Stimulated activated naive CD4-positive, alpha-beta T cell (primary cell): Measurements from ENCODE around the gene CRYZ.
"Not testable (repeated sequence)": the region's sequence is repeated elsewhere in the genome, so short reads cannot be mapped to it uniquely, and the experiment has no call there.

Experiments
- DNase-seq, 6 experiments: peaks; one replicate each; lab custom pipeline; 2025; lab: John Stamatoyannopoulos, UW

CRYZ gene

DNA sequence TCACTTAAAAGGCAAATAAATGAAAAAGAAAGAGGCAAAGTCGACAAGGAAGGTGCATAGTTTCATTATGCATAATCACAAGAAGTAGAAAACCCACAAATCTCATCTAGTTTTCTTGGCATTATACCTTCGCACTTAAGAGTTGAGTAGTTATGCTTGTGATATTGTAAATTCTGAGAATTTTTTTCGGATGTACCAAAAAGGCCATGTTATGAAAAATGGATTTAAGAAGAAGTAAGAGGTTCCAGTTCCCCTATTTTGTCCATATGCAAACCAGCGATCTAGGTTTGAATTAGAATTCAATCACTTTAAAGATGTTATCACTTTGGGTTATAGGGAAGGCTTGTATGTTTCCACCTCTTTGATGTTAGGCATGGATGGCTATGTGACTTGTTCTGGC, 51.4 kb downstream of the CRYZ start:
- DNase-seq: no peak

DNA sequence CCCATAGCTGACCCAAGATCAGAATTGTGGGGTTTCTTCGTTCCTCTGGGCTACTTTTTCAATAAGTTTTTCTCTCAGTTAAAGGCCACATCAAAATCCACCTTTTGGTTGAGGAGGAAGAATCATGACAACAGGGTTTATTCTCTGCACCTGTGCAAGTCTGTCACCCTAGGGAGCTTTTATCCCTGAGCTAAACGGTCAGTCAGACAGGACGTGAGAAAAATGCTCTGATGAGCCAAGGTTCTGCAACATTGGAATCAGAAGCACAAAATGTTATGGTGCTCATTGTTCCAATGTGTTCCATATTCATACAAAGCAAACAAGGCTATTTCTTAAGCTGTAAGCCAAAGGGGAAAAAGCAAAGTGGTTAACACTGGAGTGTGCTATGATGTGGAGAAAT, 51.8 kb downstream of the CRYZ start:
- DNase-seq: no peak

DNA sequence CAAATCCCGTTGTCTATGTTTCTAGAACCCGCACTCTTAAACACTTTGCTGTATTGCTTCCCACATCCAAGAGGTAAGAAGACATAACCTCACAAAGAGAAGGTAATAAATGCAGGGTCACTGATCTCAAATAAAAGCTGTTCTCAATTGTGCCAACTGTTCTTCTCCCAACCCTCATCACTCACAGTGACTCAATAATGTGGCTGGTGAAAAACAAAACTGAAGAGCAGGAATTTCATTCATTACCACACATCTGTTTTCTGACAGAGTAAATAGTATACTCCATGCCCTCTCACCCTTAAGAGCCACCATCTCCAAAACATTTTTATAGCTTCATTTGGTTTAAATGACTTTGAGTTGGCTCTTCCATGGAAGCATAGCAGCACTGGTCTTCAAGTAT, 53.0 kb downstream of the CRYZ start:
- DNase-seq: no peak

DNA sequence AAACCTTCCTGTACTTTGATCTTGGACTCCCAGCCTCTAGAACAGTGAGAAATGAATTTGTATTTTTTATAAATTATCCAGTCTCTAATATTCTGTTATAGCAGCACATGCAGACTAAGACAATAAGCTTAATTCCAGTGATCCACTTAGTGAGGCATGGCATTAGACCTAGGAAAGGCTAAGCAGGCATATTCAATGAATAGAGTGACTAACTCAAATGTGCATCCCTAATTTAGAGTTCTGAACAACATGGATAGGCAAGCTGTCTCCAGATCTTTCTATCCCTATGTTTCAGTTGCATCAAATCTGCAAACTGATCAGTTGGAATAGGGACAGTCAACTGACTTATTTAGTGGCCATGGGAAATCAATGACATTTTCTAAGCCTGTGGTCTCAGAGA, 54.9 kb downstream of the CRYZ start:
- DNase-seq: no peak

DNA sequence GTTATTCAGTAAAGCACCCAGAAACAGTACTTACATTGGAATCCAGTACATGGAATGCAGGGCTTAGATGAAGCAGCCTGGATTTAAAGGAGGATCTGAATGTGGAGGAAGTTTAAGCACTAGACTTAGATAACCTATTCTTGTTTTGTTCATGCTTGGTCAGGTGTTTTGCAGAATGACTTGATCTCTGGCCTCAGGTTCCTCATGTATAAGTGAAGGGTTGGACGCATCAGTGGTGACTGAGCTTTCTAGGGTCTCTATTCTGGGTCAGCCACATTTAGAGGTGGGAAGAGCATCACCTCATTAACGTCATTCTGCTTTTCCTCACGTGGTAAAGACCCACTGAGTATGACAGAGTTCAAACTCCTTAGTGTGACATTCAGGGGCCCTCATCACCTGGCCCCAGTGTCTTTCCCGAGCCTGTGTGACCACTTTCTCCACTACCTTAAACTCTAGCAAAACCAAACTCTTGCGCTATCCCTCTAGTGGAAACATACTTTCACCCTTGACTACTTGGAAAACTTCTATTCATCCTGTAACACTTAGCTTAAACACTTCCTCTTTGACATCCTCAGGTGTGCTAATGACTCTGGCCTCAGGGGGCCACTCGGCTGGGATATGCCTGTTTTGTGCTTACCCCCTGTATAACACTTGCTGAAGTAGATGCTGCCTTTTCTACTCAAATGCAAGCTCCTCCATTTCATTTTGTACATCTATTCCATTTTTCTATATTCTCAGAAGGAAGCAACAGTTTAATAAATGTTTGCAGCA, 58.4 kb downstream of the CRYZ start:
- DNase-seq: no peak

DNA sequence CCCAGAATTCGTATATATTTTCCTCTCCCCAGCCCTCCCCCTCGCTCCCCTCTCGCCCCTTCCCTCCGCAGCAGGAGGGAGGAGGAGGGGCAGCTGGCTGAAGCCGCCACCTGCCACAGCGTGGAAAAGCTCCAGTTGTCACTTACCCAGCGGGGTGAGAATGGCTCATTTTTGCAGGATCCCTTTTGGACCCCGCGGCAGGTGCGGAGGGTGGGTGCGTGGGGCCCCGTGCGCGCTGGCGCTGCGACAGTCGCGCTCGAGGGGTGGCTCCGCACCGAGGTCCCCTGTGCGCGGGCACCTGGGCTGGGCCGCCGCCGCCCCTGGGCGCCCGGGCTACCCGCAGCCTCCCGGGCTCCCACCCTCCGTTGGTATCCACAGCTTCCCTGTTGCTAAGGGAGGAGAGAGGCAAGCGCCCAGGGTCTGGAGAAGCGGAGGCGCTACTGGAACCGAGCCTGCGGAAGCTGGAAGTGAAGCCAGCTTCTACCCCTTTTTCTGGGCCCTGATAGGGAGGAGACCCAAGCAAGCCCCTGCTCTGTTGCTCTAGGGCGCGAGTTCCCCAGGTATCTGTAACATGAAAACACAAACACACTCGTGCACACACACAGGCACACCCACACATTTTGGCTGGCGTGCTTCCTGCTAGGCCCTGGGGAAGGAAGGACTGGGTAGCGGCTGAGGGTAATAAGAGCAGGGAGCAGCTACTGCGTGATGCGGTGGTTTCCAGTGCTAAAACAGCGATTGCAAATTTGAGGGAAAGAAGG, 59.3 kb downstream of the CRYZ start, which contains the start of gene ERICH3:
TSS of gene ERICH3 (minus strand) at position 442 of the 761 bp plus-strand sequence. CDS start at position 169, 273 bp downstream.
- no peak for DNase-seq

DNA sequence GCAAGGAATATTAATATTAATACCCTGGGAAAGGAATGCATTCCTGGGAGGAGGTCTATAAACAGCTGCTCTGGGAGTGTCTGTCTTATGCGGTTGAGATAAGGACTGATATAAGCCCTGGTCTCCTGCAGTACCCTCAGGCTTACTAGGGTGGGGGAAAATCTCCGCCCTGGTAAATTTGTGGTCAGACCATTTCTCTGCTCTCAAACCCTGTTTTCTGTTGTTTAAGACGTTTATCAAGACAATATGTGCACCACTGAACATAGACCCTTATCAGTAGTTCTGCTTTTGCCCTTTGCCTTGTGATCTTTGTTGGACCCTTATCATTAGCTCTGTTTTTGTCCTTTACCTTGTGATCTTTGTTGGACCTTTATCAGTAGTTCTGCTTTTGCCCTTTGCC, 62.0 kb downstream of the CRYZ start:
- not testable (repeated sequence) for DNase-seq
